Measurements from ENCODE around the gene SERPINB6. TPM values are rescaled to one million over a fixed set of nuclear protein-coding genes. Genes with fewer than 3 reads are reported as not detected.
"Not testable (repeated sequence)": the region's sequence is repeated elsewhere in the genome, so short reads cannot be mapped to it uniquely, and the experiment has no call there.

The SERPINB6 gene
- total RNA-seq, 4 donors from 2014 or later: 84.9 to 266 (median 203) TPM

GRCh38 chr6:2938004-2938631 lies 33.2 kb downstream of the SERPINB6 start:
- no peaks in the 10 kb centered on the region for H3K27me3 ChIP-seq
- no peaks in the 10 kb centered on the region for H3K4me1 ChIP-seq
- no peak overlapping the region for H3K4me3 ChIP-seq
- intact Hi-C loops (cut with DNase I; ENCODE audit: low total_unique reads): loop anchor here (10.0 kb wide), 1 partner anchor 93 kb away; the partner anchor contains the start of gene SERPINB1
- no peaks in the 10 kb centered on the region for H3K9me3 ChIP-seq
- no peak for DNase-seq
- no peak for TF ChIP-seq CTCF (IDR thresholded peaks at IDR 0.05)
- TF ChIP-seq POLR2A (IDR thresholded peaks at IDR 0.05): no peak
- no peak overlapping the region for H3K27ac ChIP-seq
- H3K36me3 ChIP-seq: no peaks in the 10 kb centered on the region

GRCh38 chr6:2937627-2938003 lies 33.8 kb downstream of the SERPINB6 start:
- intact Hi-C loops (cut with DNase I; ENCODE audit: low total_unique reads): loop anchor here (10.0 kb wide), 1 partner anchor 93 kb away; the partner anchor contains the start of gene SERPINB1
- DNase-seq: no peak

GRCh38 chr6:2935566-2936291 lies 35.6 kb downstream of the SERPINB6 start:
- no peak for TF ChIP-seq POLR2A (IDR thresholded peaks at IDR 0.05)
- TF ChIP-seq CTCF (IDR thresholded peaks at IDR 0.05): no peak
- no peak overlapping the region for H3K27ac ChIP-seq
- no peaks in the 10 kb centered on the region for H3K4me1 ChIP-seq
- H3K9me3 ChIP-seq: no peaks in the 10 kb centered on the region
- no peak overlapping the region for H3K4me3 ChIP-seq
- no peaks in the 10 kb centered on the region for H3K36me3 ChIP-seq
- DNase-seq: no peak
- no peaks in the 10 kb centered on the region for H3K27me3 ChIP-seq
- intact Hi-C loops (cut with DNase I; ENCODE audit: low total_unique reads): loop anchor here (10.0 kb wide), 1 partner anchor 91 kb away; the partner anchor contains the start of gene SERPINB1

More at GRCh38 chr6:2937627-2938003, 33.8 kb downstream of the SERPINB6 start:
- no peak overlapping the region for H3K27ac ChIP-seq
- TF ChIP-seq POLR2A (IDR thresholded peaks at IDR 0.05) (no peak), CTCF (IDR thresholded peaks at IDR 0.05) (no peak)
- no peaks in the 10 kb centered on the region for H3K4me1 ChIP-seq
- no peaks in the 10 kb centered on the region for H3K36me3 ChIP-seq
- H3K27me3 ChIP-seq: no peaks in the 10 kb centered on the region
- H3K4me3 ChIP-seq: no peak overlapping the region
- H3K9me3 ChIP-seq: no peaks in the 10 kb centered on the region

GRCh38 chr6:2934057-2934456 lies 37.3 kb downstream of the SERPINB6 start:
- Histone ChIP-seq H3K4me1 (no peaks in the 10 kb centered on the region), H3K27ac (no peak overlapping the region), H3K36me3 (no peaks in the 10 kb centered on the region), H3K27me3 (no peaks in the 10 kb centered on the region), H3K9me3 (no peaks in the 10 kb centered on the region), H3K4me3 (no peak overlapping the region)
- intact Hi-C loops (cut with DNase I; ENCODE audit: low total_unique reads): loop anchor here (10.0 kb wide), 1 partner anchor 89 kb away; the partner anchor contains the start of gene SERPINB1
- TF ChIP-seq CTCF (IDR thresholded peaks at IDR 0.05) (no peak), POLR2A (IDR thresholded peaks at IDR 0.05) (no peak)
- no peak for DNase-seq

GRCh38 chr6:2932911-2933310 lies 38.5 kb downstream of the SERPINB6 start:
- not testable (repeated sequence) for H3K27me3 ChIP-seq, H3K27ac ChIP-seq, H3K4me3 ChIP-seq, H3K36me3 ChIP-seq, H3K4me1 ChIP-seq, DNase-seq, H3K9me3 ChIP-seq
- intact Hi-C loops (cut with DNase I; ENCODE audit: low total_unique reads): loop anchor here (10.0 kb wide), 1 partner anchor 88 kb away; the partner anchor contains the start of gene SERPINB1

All from uterus (tissue), 4 donors.